ENCODE results near the gene GNA15. TPM values are rescaled to one million over a fixed set of nuclear protein-coding genes. Genes with fewer than 3 reads are reported as not detected.

The GNA15 gene
- total RNA-seq, 1 experiment from 2014 or later = not detected

GRCh38 chr19:3118232-3119070 is 17.4 kb upstream of the GNA15 start:
- no peaks in the 10 kb centered on the region for H3K27me3 ChIP-seq (replicated peaks; ENCODE audit: control insufficient read depth, insufficient read depth, low read length)
- H3K4me1 Mint-ChIP-seq (ENCODE audit: low read depth, unreplicated experiment) = no peaks in the 10 kb centered on the region
- no peak for TF ChIP-seq CTCF (IDR thresholded peaks at IDR 0.05; ENCODE audit: insufficient read depth in 1 of 2, low read depth in 1 of 2, low read length in 1 of 2, severe bottlenecking in 1 of 2, unreplicated experiment in 1 of 2)
- H3K9me3 Mint-ChIP-seq (ENCODE audit: unreplicated experiment) = no peaks in the 10 kb centered on the region
- H3K27me3 Mint-ChIP-seq (ENCODE audit: insufficient read depth, unreplicated experiment) = no peaks in the 10 kb centered on the region
- H3K4me1 ChIP-seq = no peaks in the 10 kb centered on the region
- POLR2A ChIA-PET = no interaction called here
- BruUV-seq (replicated peaks) = no TSS peak
- H3K36me3 Mint-ChIP-seq (ENCODE audit: insufficient read depth, unreplicated experiment) = peaks cover 12% of the 10 kb centered on the region
- H3K9me3 ChIP-seq = no peaks in the 10 kb centered on the region
- no peak overlapping the region for H3K4me3 Mint-ChIP-seq (ENCODE audit: unreplicated experiment)
- H3K36me3 ChIP-seq (ENCODE audit: control insufficient read depth, insufficient read depth, low read length) = no peaks in the 10 kb centered on the region; the same call in 1 of the 2 replicates
- intact Hi-C loops (cut with micrococcal nuclease; ENCODE audit: unreplicated experiment) = no loop called here
- no peak overlapping the region for H3K27ac Mint-ChIP-seq (ENCODE audit: unreplicated experiment)
- no peak overlapping the region for H3K4me3 ChIP-seq (ENCODE audit: low read depth, low read length)
- CTCF ChIA-PET = no interaction called here
- DNase-seq = no peak

- H3K36me3 Mint-ChIP-seq (ENCODE audit: insufficient read depth, unreplicated experiment) = peaks cover 12% of the 10 kb centered on the region
- Histone ChIP-seq H3K4me3 (ENCODE audit: low read depth, low read length) (no peak overlapping the region), H3K27me3 (replicated peaks; ENCODE audit: control insufficient read depth, insufficient read depth, low read length) (no peaks in the 10 kb centered on the region), H3K4me1 (no peaks in the 10 kb centered on the region), H3K36me3 (ENCODE audit: control insufficient read depth, insufficient read depth, low read length) (no peaks in the 10 kb centered on the region; the same call in 1 of the 2 replicates), H3K9me3 (no peaks in the 10 kb centered on the region)
- ChIA-PET POLR2A (no interaction called here), CTCF (no interaction called here)
- no TSS peak for BruUV-seq (replicated peaks)
- H3K4me3 Mint-ChIP-seq (ENCODE audit: unreplicated experiment) = no peak overlapping the region
- no peak overlapping the region for H3K27ac Mint-ChIP-seq (ENCODE audit: unreplicated experiment)
- no peaks in the 10 kb centered on the region for H3K9me3 Mint-ChIP-seq (ENCODE audit: unreplicated experiment)
- TF ChIP-seq CTCF (IDR thresholded peaks at IDR 0.05; ENCODE audit: insufficient read depth in 1 of 2, low read depth in 1 of 2, low read length in 1 of 2, severe bottlenecking in 1 of 2, unreplicated experiment in 1 of 2) = no peak
- intact Hi-C loops (cut with micrococcal nuclease; ENCODE audit: unreplicated experiment) = no loop called here
- no peak for DNase-seq
- H3K4me1 Mint-ChIP-seq (ENCODE audit: low read depth, unreplicated experiment) = no peaks in the 10 kb centered on the region
- no peaks in the 10 kb centered on the region for H3K27me3 Mint-ChIP-seq (ENCODE audit: insufficient read depth, unreplicated experiment)
Measured at GRCh38 chr19:3119071-3119595, 16.7 kb upstream of the GNA15 start.

GRCh38 chr19:3119693-3120380 is 16.0 kb upstream of the GNA15 start:
- Mint-ChIP-seq H3K27ac (ENCODE audit: unreplicated experiment) (no peak overlapping the region), H3K4me1 (ENCODE audit: low read depth, unreplicated experiment) (no peaks in the 10 kb centered on the region), H3K4me3 (ENCODE audit: unreplicated experiment) (no peak overlapping the region), H3K27me3 (ENCODE audit: insufficient read depth, unreplicated experiment) (no peaks in the 10 kb centered on the region), H3K36me3 (ENCODE audit: insufficient read depth, unreplicated experiment) (peaks cover 12% of the 10 kb centered on the region), H3K9me3 (ENCODE audit: unreplicated experiment) (no peaks in the 10 kb centered on the region)
- H3K4me3 ChIP-seq (ENCODE audit: low read depth, low read length) = no peak overlapping the region
- ChIA-PET POLR2A (no interaction called here), CTCF (no interaction called here)
- no peaks in the 10 kb centered on the region for H3K4me1 ChIP-seq
- DNase-seq = no peak
- H3K36me3 ChIP-seq (ENCODE audit: control insufficient read depth, insufficient read depth, low read length) = no peaks in the 10 kb centered on the region; the same call in 1 of the 2 replicates
- TF ChIP-seq CTCF (IDR thresholded peaks at IDR 0.05; ENCODE audit: insufficient read depth in 1 of 2, low read depth in 1 of 2, low read length in 1 of 2, severe bottlenecking in 1 of 2, unreplicated experiment in 1 of 2) = no peak
- H3K27me3 ChIP-seq (replicated peaks; ENCODE audit: control insufficient read depth, insufficient read depth, low read length) = no peaks in the 10 kb centered on the region
- intact Hi-C loops (cut with micrococcal nuclease; ENCODE audit: unreplicated experiment) = no loop called here
- no peaks in the 10 kb centered on the region for H3K9me3 ChIP-seq
- no TSS peak for BruUV-seq (replicated peaks)

Data from Caco-2 (cell line).